IPS-15b (cell line): ENCODE data around the gene SEMA5B.
A peak's percentile ranks its signal among the peaks of the same experiment; 100 is the strongest.

ENCODE experiments used
- H3K27me3 ChIP-seq: one replicate; pipeline ENCODE4 v1.6.1; 2013; ENCODE audit warnings: low read length; ENCODE audit not compliant: control insufficient read depth, insufficient read depth
- H3K36me3 ChIP-seq: one replicate; pipeline ENCODE4 v1.6.1; 2013; ENCODE audit warnings: low read length; ENCODE audit not compliant: control insufficient read depth, insufficient read depth
- H3K4me1 ChIP-seq: one replicate; pipeline ENCODE4 v1.6.1; 2013; ENCODE audit warnings: mild to moderate bottlenecking, low read length; ENCODE audit not compliant: control insufficient read depth, insufficient read depth
- H3K4me3 ChIP-seq: one replicate; pipeline ENCODE4 v1.5.1; 2013; ENCODE audit warnings: low read depth, low read length
- H3K9ac ChIP-seq: one replicate; pipeline ENCODE4 v1.6.1; 2013; ENCODE audit warnings: low read depth, mild to moderate bottlenecking, low read length
- H3K9me3 ChIP-seq: one replicate; pipeline ENCODE4 v1.6.1; 2013; ENCODE audit warnings: mild to moderate bottlenecking, low read length; ENCODE audit not compliant: control insufficient read depth, insufficient read depth

The SEMA5B gene

DNA sequence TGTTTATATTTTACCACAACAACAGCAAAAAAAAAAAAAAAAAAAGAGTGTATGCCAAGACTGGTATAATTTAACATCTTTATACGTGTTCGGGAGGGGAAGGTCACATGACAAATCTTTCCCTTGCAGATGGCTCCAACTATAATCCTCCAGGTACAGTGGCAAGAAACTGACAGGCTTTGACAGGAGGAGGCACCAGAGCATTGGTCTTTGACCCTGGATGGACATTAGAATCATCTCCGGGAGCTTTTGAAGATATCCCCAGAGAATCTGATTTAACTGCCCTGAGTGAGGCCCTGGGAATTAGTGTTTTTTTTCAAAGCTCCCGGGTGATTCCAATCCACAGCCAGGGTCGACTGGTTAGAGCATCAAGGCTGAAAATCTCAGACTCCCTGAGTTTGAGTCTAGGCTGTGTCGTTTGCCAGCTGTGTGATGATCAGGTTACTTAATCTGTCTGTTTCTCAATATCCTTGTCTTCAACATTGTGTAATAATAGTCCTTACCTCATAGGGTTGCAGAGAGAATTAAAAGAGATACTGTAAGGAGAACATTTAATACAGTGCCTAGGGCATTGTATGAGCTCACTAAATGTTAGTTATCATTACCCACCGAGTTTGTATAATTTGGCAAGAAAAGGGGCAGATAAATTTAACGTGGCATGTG lies 8.9 kb upstream of the SEMA5B start:
- Histone ChIP-seq H3K4me3 (no peak overlapping the region), H3K9me3 (no peaks in the 10 kb centered on the region), H3K4me1 (no peaks in the 10 kb centered on the region), H3K36me3 (no peaks in the 10 kb centered on the region), H3K9ac (no peak overlapping the region), H3K27me3 (peaks cover 2% of the 10 kb centered on the region)

DNA sequence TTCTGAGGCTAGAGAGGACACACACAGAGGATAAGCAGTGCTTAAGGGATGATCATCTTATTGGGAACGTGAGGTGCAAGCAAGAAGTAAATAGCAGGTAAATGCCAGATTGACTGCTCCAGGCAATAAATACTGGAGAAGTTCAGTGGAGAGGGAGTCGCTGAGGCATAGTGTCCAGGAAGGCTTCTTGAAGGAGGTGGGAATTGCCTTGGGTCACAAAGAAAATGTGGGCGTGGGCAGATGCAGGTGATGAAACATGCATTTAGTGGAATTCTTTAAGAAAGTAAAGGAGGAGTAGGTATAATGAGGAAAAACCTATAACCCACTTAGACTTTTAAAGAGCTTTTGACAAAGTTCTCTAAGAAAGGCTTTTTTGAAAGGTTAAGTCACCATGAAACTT lies 7.4 kb upstream of the SEMA5B start:
- Histone ChIP-seq H3K4me1 (no peaks in the 10 kb centered on the region), H3K36me3 (no peaks in the 10 kb centered on the region), H3K9me3 (no peaks in the 10 kb centered on the region), H3K9ac (no peak overlapping the region), H3K27me3 (peaks cover 13% of the 10 kb centered on the region), H3K4me3 (no peak overlapping the region)

DNA sequence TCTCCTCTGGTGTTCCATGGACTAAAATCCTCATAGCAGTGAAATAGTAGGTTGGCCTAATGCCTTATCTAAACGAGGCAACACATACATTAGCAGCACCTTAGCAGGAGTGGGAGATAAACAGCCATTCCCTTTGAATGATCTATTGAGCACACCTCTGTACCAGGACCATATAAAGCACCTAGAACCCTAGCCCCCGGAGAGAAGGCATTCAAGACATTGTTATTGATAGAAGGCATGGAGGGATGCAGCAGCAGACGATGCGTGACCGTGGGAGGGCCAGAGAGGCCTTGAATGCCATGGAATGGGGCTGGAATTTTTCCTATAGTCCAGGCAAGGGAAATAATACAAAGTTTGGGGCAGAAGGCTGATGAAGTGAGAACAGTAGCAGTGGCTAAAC lies 6.6 kb upstream of the SEMA5B start:
- H3K9ac ChIP-seq = no peak overlapping the region
- H3K4me3 ChIP-seq = no peak overlapping the region
- no peaks in the 10 kb centered on the region for H3K4me1 ChIP-seq
- peaks cover 22% of the 10 kb centered on the region for H3K27me3 ChIP-seq
- H3K36me3 ChIP-seq = no peaks in the 10 kb centered on the region
- no peaks in the 10 kb centered on the region for H3K9me3 ChIP-seq

DNA sequence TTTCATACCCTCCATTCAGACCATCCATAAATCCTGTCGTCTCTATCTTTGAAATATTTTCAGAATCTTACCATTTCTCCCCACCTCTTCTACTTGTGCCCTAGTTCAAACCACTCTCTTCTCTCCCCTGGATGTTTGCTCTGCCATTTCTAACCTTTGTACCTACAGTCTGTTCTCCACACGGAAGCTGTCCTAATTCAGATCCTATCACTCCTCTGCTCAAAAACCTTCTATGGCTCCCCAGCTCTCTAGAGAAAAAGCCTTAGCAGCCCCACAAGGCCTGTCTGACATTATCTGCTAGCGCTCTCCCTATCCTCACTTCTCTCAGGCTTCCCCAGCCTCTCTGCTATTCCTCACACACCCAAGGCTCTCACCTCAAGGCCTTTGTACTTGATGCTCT lies 4.5 kb upstream of the SEMA5B start:
- Histone ChIP-seq H3K9ac (no peak overlapping the region), H3K4me3 (no peak overlapping the region), H3K36me3 (no peaks in the 10 kb centered on the region), H3K9me3 (no peaks in the 10 kb centered on the region), H3K4me1 (peaks cover 4% of the 10 kb centered on the region), H3K27me3 (peaks cover 30% of the 10 kb centered on the region)

DNA sequence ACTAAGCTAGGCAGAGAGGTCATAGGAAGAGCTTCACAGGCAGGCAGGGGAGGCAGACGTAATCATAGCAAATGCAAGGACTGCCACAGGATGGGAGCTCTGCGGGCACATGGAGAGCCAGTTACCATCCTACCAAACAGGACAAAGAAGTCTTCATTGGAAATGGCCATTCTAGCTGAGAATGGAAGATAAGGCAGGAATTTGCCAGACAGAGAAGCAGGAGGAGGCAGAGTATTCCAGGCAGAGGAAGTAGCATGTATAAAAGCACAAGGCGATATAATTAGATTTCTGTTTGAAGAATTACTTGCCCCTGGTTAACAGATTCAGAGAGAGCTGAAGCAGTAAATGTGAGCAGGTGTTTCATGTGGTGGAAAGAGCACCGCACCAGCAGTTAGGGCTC lies 3.5 kb upstream of the SEMA5B start:
- H3K9ac ChIP-seq = no peak overlapping the region
- peaks cover 4% of the 10 kb centered on the region for H3K4me1 ChIP-seq
- no peak overlapping the region for H3K4me3 ChIP-seq
- peaks cover 30% of the 10 kb centered on the region for H3K27me3 ChIP-seq
- no peaks in the 10 kb centered on the region for H3K9me3 ChIP-seq
- H3K36me3 ChIP-seq = no peaks in the 10 kb centered on the region

DNA sequence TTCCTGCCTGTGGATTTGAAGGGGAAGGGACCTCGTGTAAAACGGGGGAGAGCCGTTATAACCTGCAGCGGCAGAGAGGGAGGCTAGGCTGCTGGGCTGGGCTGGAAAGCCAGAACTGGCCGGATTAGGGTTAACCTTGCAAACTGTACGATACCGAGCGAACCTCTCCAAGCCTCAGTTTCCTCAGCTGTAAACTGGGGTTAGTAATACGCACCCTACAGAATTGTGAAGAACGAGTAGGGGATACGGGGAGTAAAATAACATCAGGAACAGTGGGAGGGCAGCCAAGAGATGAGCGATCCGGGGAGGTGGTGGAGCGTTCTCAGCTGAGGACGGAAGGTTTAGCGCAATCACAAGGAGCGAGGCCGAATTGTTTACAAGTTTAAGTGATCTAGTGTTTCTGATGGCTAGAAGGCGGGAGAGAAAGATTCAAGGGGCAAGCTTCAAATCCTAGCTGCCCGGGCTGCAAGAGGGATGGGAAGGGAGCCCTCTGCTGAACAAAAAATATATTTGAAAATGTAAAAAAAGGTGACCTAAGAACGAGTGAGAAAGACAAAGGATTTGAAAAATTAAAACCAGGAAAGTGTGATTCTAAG lies 768 bp upstream of the SEMA5B start:
- no peaks in the 10 kb centered on the region for H3K9me3 ChIP-seq
- H3K27me3 ChIP-seq = peaks cover 53% of the 10 kb centered on the region
- H3K4me3 ChIP-seq = peak overlapping the region; percentile 70
- no peaks in the 10 kb centered on the region for H3K36me3 ChIP-seq
- H3K9ac ChIP-seq = peak overlapping the region; percentile 17
- peaks cover 10% of the 10 kb centered on the region for H3K4me1 ChIP-seq

DNA sequence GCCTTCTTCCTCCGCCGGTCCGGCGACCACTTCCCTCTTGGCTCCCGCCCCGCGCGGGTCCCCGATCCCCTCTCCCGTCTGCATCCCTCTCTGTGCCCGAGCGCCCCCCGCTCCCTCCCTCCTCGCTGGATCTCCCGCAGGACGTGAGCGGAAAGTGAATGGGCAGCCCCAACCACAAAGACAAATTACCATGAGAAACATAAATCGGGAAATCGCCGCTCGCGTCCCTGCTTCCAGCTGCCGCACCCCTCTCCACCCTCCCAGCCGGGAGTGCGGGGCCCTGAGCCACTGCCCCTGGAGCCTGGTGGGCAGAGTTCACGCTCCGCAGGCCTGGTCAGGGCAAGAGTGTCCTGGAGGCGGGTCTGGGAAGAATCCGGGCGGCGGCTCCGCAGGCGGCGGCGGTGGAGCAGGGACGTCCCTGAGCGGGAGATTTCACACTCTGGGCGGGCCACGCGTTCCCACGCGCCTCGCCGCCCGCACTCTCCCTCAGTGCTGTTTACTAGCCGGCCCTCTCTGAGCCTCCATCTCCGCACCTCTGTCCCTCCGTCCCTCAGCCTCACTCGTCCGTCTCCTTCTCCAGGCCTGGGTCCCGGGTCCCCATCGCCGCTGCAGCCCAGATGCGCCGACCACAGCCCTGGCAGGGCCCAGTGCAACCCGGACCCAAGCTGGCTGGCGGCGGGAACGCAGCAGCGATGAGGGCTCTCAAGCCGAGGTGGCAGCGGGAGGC lies 835 bp downstream of the SEMA5B start:
- Histone ChIP-seq H3K36me3 (no peaks in the 10 kb centered on the region), H3K4me1 (peaks cover 14% of the 10 kb centered on the region), H3K9me3 (no peaks in the 10 kb centered on the region), H3K9ac (peak overlapping the region; percentile 58), H3K27me3 (peaks cover 60% of the 10 kb centered on the region), H3K4me3 (peak overlapping the region; percentile 70)

DNA sequence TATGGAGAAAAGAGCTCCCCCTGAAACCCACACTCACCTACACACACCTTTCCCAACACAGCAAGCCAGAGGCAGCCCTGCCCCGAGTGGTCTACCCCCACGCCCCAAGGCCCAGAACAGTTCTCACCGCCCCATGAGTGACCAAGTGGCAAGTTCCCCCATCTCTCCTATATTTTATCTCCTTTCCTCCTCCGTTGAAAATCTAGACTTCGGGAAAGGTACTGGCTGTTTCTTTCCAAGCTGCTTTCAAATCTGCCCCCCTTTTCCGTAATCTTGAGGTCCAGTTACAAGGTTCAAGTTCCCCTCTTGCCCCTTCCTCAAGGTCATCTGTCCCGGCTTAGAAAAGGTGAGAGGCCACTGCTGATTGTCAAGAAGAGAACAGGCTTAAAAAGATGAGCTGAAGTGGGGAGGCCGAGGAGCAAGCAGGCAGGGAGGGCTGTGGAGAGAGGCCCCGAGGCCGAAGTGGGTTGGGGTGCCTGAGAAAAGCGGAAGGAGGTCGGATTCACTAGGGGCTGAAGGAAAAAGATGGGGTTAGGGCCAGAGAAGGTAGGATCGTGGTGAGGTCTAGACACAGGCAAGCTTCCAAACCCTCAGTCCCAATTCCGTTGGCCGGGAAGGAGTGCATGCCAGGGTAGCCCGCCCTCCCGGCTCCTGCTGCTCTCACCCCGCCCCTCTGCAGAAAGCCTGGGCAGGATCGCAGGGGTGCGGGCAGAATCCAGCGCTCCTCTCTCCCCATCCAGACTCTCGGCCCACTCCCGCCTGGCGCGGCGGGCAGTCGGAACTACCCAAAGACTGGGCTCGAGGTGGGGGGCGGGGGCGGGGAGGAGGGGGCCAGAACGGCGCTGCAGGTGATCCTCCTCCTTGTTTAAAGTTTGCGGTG lies 1.7 kb downstream of the SEMA5B start:
- H3K4me1 ChIP-seq = peaks cover 23% of the 10 kb centered on the region
- H3K9ac ChIP-seq = peak overlapping the region; percentile 40
- H3K9me3 ChIP-seq = no peaks in the 10 kb centered on the region
- peak overlapping the region; percentile 70 for H3K4me3 ChIP-seq
- no peaks in the 10 kb centered on the region for H3K36me3 ChIP-seq
- H3K27me3 ChIP-seq = peaks cover 57% of the 10 kb centered on the region

DNA sequence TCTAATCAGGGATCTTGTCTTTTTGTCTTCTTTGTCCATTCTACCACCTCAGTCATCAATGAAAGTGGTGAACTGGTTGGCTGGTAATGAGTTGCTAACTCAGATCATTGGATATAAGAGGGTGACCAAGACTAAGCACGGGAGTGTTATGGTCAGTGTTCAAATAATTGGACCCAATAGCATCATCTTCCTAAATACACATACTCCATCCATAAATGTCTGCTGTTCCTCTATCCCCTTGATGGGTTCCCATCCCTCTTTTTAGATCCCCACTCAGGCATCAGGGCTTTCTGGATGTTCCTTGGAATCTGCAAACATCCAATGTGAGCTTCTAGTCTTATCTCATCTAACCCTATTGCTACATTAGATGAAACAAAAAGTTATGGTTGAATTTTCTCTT lies 3.5 kb downstream of the SEMA5B start:
- Histone ChIP-seq H3K36me3 (no peaks in the 10 kb centered on the region), H3K27me3 (peaks cover 41% of the 10 kb centered on the region), H3K9ac (no peak overlapping the region), H3K4me3 (no peak overlapping the region), H3K9me3 (no peaks in the 10 kb centered on the region), H3K4me1 (peaks cover 28% of the 10 kb centered on the region)

DNA sequence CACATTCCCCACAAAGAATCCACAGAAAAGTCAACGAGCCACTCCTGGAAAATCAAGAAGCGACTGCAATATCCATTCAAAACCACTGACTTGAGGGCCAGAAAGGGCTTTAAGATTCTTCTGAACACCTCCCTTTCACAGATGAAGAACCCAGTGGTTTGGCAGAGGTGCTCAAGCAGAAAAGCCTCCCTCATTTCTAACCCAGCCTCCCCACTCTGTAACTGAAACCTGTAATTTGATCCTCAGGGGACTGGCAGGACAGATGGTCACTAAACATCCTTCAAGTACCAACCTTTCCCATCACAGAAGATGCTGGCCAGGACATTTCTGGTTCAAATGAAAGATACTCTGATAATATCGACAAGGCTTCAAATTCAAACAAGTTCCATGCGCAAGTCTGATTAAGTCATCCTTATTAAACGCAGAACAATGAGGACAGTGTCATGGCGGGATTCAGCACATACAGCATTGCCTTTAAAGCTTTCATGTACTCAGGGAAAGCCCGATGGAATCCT lies 5.5 kb downstream of the SEMA5B start:
- Histone ChIP-seq H3K4me1 (peaks cover 23% of the 10 kb centered on the region), H3K36me3 (no peaks in the 10 kb centered on the region), H3K27me3 (peaks cover 33% of the 10 kb centered on the region), H3K4me3 (peak overlapping the region; percentile 38), H3K9ac (no peak overlapping the region), H3K9me3 (no peaks in the 10 kb centered on the region)

DNA sequence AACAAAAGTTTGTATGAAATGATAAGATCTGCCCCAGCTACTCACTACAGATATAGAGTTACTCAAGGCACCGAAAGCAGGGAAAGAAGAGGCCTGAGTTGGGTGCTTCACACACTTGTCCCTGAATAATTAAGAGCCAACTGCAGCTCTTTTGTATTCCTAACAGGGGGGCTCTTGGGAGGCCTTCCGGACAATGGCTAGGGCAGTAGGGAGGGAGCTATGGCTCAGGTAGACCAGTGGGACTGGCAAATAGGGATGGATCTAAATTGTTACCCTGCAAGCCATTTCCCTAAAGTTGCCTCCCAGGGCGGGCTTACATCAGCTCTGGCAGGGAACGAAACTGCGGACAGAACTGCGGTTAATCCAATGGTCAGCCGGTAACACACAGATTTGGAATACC lies 6.2 kb downstream of the SEMA5B start:
- Histone ChIP-seq H3K27me3 (peaks cover 33% of the 10 kb centered on the region), H3K4me3 (peak overlapping the region; percentile 38), H3K4me1 (peaks cover 23% of the 10 kb centered on the region), H3K9ac (no peak overlapping the region), H3K9me3 (no peaks in the 10 kb centered on the region), H3K36me3 (no peaks in the 10 kb centered on the region)
